Measurements from ENCODE around the gene FYB2. TPM values are rescaled to one million over a fixed set of nuclear protein-coding genes. Genes with fewer than 3 reads are reported as not detected.

The FYB2 gene
- total RNA-seq, 2 donors from 2014 or later, result 0.39 to 0.70 TPM

GRCh38 chr1:56703747-56704146, 115.5 kb downstream of the FYB2 start:
- Histone ChIP-seq H3K9me3 (peaks cover 0 to 10% of the 10 kb centered on the region in 2 donors), H3K27me3 (no peaks in the 10 kb centered on the region), H3K4me3 (no peak overlapping the region), H3K4me1 (no peaks in the 10 kb centered on the region), H3K36me3 (peaks cover 35% of the 10 kb centered on the region), H3K27ac (no peak overlapping the region)
- TF ChIP-seq CTCF (IDR thresholded peaks at IDR 0.05), result no peak
- DNase-seq (ENCODE audit: low spot score), result no peak

- no peak for DNase-seq (ENCODE audit: low spot score)
- H3K27ac ChIP-seq, result no peak overlapping the region
- H3K36me3 ChIP-seq, result peaks cover 30% of the 10 kb centered on the region
- H3K4me1 ChIP-seq, result no peaks in the 10 kb centered on the region
- H3K9me3 ChIP-seq, result peaks cover 0 to 10% of the 10 kb centered on the region in 2 donors
- H3K27me3 ChIP-seq, result no peaks in the 10 kb centered on the region
- TF ChIP-seq CTCF (IDR thresholded peaks at IDR 0.05), result no peak
- H3K4me3 ChIP-seq, result no peak overlapping the region
Observed at GRCh38 chr1:56696663-56697062, 122.5 kb downstream of the FYB2 start.

- H3K4me1 ChIP-seq, result no peaks in the 10 kb centered on the region
- no peaks in the 10 kb centered on the region for H3K9me3 ChIP-seq
- no peaks in the 10 kb centered on the region for H3K27me3 ChIP-seq
- peaks cover 10% of the 10 kb centered on the region for H3K36me3 ChIP-seq
- H3K4me3 ChIP-seq, result no peak overlapping the region
- no peak for DNase-seq (ENCODE audit: low spot score)
- H3K27ac ChIP-seq, result peak overlapping the region in 1 of 2 donors; percentile 29
- TF ChIP-seq CTCF (IDR thresholded peaks at IDR 0.05), result no peak
Observed at GRCh38 chr1:56688522-56689026, 130.6 kb downstream of the FYB2 start.

GRCh38 chr1:56686169-56686568, 133.0 kb downstream of the FYB2 start:
- no peak for DNase-seq (ENCODE audit: low spot score)
- peak overlapping the region in 1 of 2 donors; percentile 6 for H3K27ac ChIP-seq
- TF ChIP-seq CTCF (IDR thresholded peaks at IDR 0.05), result no peak
- no peaks in the 10 kb centered on the region for H3K36me3 ChIP-seq
- H3K27me3 ChIP-seq, result no peaks in the 10 kb centered on the region
- H3K9me3 ChIP-seq, result no peaks in the 10 kb centered on the region
- H3K4me1 ChIP-seq, result no peaks in the 10 kb centered on the region
- no peak overlapping the region for H3K4me3 ChIP-seq

- no peak for DNase-seq (ENCODE audit: low spot score)
- H3K36me3 ChIP-seq, result no peaks in the 10 kb centered on the region
- no peaks in the 10 kb centered on the region for H3K9me3 ChIP-seq
- no peak for TF ChIP-seq CTCF (IDR thresholded peaks at IDR 0.05)
- no peaks in the 10 kb centered on the region for H3K4me1 ChIP-seq
- no peak overlapping the region for H3K4me3 ChIP-seq
- H3K27me3 ChIP-seq, result no peaks in the 10 kb centered on the region
- H3K27ac ChIP-seq, result peak overlapping the region in 1 of 2 donors; percentile 59
Observed at GRCh38 chr1:56683569-56683968, 135.6 kb downstream of the FYB2 start.

- H3K4me3 ChIP-seq, result no peak overlapping the region
- peaks cover 0 to 3% of the 10 kb centered on the region in 2 donors for H3K4me1 ChIP-seq
- H3K27ac ChIP-seq, result peak overlapping the region in 1 of 2 donors; percentile 62
- no peak for TF ChIP-seq CTCF (IDR thresholded peaks at IDR 0.05)
- no peaks in the 10 kb centered on the region for H3K36me3 ChIP-seq
- DNase-seq (ENCODE audit: low spot score), result no peak
- no peaks in the 10 kb centered on the region for H3K27me3 ChIP-seq
- no peaks in the 10 kb centered on the region for H3K9me3 ChIP-seq
Observed at GRCh38 chr1:56676571-56677035, 142.6 kb downstream of the FYB2 start.
